HG02623 (cell line): ENCODE results near the gene IBTK.
"Not testable (repeated sequence)": the region's sequence is repeated elsewhere in the genome, so short reads cannot be mapped to it uniquely, and the experiment has no call there.

ENCODE experiments used
- ATAC-seq: cut with Tn5 transposase; IDR thresholded peaks from one replicate; pipeline ENCODE4 v1.9.1; 2021; ENCODE audit warnings: moderate library complexity; ENCODE audit not compliant: unreplicated experiment

The IBTK gene

GRCh38 chr6:82246370-82246769 lies 1.2 kb downstream of the IBTK start:
- no peak for ATAC-seq

GRCh38 chr6:82245376-82245775 lies 2.2 kb downstream of the IBTK start:
- no peak for ATAC-seq

- ATAC-seq = no peak
Measured at GRCh38 chr6:82243884-82244283, 3.7 kb downstream of the IBTK start.

- no peak for ATAC-seq
Measured at GRCh38 chr6:82240186-82240585, 7.4 kb downstream of the IBTK start.

- ATAC-seq = no peak
Measured at GRCh38 chr6:82239597-82239996, 7.9 kb downstream of the IBTK start.

- no peak for ATAC-seq
Measured at GRCh38 chr6:82237013-82237412, 10.5 kb downstream of the IBTK start.

- ATAC-seq = peak; percentile 89
Measured at GRCh38 chr6:82227770-82228169, 19.8 kb downstream of the IBTK start.

GRCh38 chr6:82220167-82220566 lies 27.4 kb downstream of the IBTK start:
- no peak for ATAC-seq

- peak; percentile 87 for ATAC-seq
Measured at GRCh38 chr6:82217018-82217586, 30.4 kb downstream of the IBTK start.

- peak; percentile 12 for ATAC-seq
Measured at GRCh38 chr6:82216549-82216948, 31.0 kb downstream of the IBTK start.

GRCh38 chr6:82211326-82211725 lies 36.2 kb downstream of the IBTK start:
- no peak for ATAC-seq

- ATAC-seq = no peak
Measured at GRCh38 chr6:82208913-82209312, 38.6 kb downstream of the IBTK start.

GRCh38 chr6:82205930-82206392 lies 41.6 kb downstream of the IBTK start:
- no peak for ATAC-seq

GRCh38 chr6:82204020-82204419 lies 43.5 kb downstream of the IBTK start:
- ATAC-seq = no peak

GRCh38 chr6:82197784-82198183 lies 49.8 kb downstream of the IBTK start:
- no peak for ATAC-seq

GRCh38 chr6:82197245-82197644 lies 50.3 kb downstream of the IBTK start:
- not testable (repeated sequence) for ATAC-seq

- no peak for ATAC-seq
Measured at GRCh38 chr6:82196161-82196560, 51.4 kb downstream of the IBTK start.

- ATAC-seq = no peak
Measured at GRCh38 chr6:82195619-82196018, 51.9 kb downstream of the IBTK start.

GRCh38 chr6:82185948-82186535 lies 61.5 kb downstream of the IBTK start:
- ATAC-seq = no peak

- ATAC-seq = no peak
Measured at GRCh38 chr6:82183642-82184282, 63.8 kb downstream of the IBTK start.

GRCh38 chr6:82182756-82183155 lies 64.8 kb downstream of the IBTK start:
- ATAC-seq = no peak

GRCh38 chr6:82179415-82179814 lies 68.1 kb downstream of the IBTK start:
- ATAC-seq = no peak

- ATAC-seq = no peak
Measured at GRCh38 chr6:82178759-82179112, 68.8 kb downstream of the IBTK start.
